ENCODE measurements around the gene HOXD11. TPM values are rescaled to one million over a fixed set of nuclear protein-coding genes. Genes with fewer than 3 reads are reported as not detected.

The HOXD11 gene
- total RNA-seq, 2 experiments from 2014 or later, result not detected

GRCh38 chr2:176142281-176142680, 35.2 kb downstream of the HOXD11 start:
- ChIA-PET CTCF (no interaction called here), POLR2A (no interaction called here)
- H3K4me1 Mint-ChIP-seq, result peaks cover 21% of the 10 kb centered on the region
- H3K27ac Mint-ChIP-seq, result no peak overlapping the region
- no peak for DNase-seq
- H3K4me3 Mint-ChIP-seq, result no peak overlapping the region
- H3K36me3 Mint-ChIP-seq (ENCODE audit: low read depth), result peaks cover 4% of the 10 kb centered on the region
- no peaks in the 10 kb centered on the region for H3K9me3 Mint-ChIP-seq
- H3K27me3 Mint-ChIP-seq, result peaks cover 81% of the 10 kb centered on the region

- peaks cover 83% of the 10 kb centered on the region for H3K27me3 Mint-ChIP-seq
- H3K4me1 Mint-ChIP-seq, result peaks cover 8% of the 10 kb centered on the region
- CTCF ChIA-PET, result interaction anchor here (1.2 kb wide), 2 partner anchors 12 to 70 kb away, joined by 3 to 4 read pairs; no protein-coding TSS in a partner anchor
- no peak overlapping the region for H3K4me3 Mint-ChIP-seq
- H3K36me3 Mint-ChIP-seq (ENCODE audit: low read depth), result no peaks in the 10 kb centered on the region
- DNase-seq, result no peak
- peaks cover under 1% of the 10 kb centered on the region for H3K9me3 Mint-ChIP-seq
- POLR2A ChIA-PET, result no interaction called here
- no peak overlapping the region for H3K27ac Mint-ChIP-seq
Observed at GRCh38 chr2:176145085-176145969, 38.2 kb downstream of the HOXD11 start.

GRCh38 chr2:176146101-176146500, 39.0 kb downstream of the HOXD11 start:
- H3K9me3 Mint-ChIP-seq, result peaks cover 3% of the 10 kb centered on the region
- CTCF ChIA-PET, result interaction anchor here (1.2 kb wide), 1 partner anchor 71 kb away, joined by 4 read pairs; no protein-coding TSS in a partner anchor
- H3K36me3 Mint-ChIP-seq (ENCODE audit: low read depth), result no peaks in the 10 kb centered on the region
- no peak for DNase-seq
- no peak overlapping the region for H3K27ac Mint-ChIP-seq
- POLR2A ChIA-PET, result no interaction called here
- H3K27me3 Mint-ChIP-seq, result peaks cover 89% of the 10 kb centered on the region
- no peak overlapping the region for H3K4me3 Mint-ChIP-seq
- H3K4me1 Mint-ChIP-seq, result peaks cover 4% of the 10 kb centered on the region

- H3K4me3 Mint-ChIP-seq, result no peak overlapping the region
- peaks cover 3% of the 10 kb centered on the region for H3K9me3 Mint-ChIP-seq
Observed at GRCh38 chr2:176146645-176147044, 39.6 kb downstream of the HOXD11 start.

GRCh38 chr2:176147210-176147799, 40.2 kb downstream of the HOXD11 start:
- CTCF ChIA-PET, result no interaction called here

More at GRCh38 chr2:176146645-176147044, 39.6 kb downstream of the HOXD11 start:
- ChIA-PET POLR2A (no interaction called here), CTCF (no interaction called here)
- no peak for DNase-seq
- Mint-ChIP-seq H3K27me3 (peaks cover 88% of the 10 kb centered on the region), H3K36me3 (ENCODE audit: low read depth) (no peaks in the 10 kb centered on the region), H3K4me1 (no peaks in the 10 kb centered on the region), H3K27ac (no peak overlapping the region)

GRCh38 chr2:176147800-176148496, 40.9 kb downstream of the HOXD11 start:
- no peak overlapping the region for H3K27ac Mint-ChIP-seq
- H3K27me3 Mint-ChIP-seq, result peaks cover 90% of the 10 kb centered on the region
- no peaks in the 10 kb centered on the region for H3K4me1 Mint-ChIP-seq
- POLR2A ChIA-PET, result no interaction called here
- CTCF ChIA-PET, result interaction anchor here (0.5 to 0.7 kb wide), 2 partner anchors 9 to 29 kb away, joined by 3 read pairs; no protein-coding TSS in a partner anchor
- DNase-seq, result no peak
- H3K4me3 Mint-ChIP-seq, result no peak overlapping the region
- no peaks in the 10 kb centered on the region for H3K36me3 Mint-ChIP-seq (ENCODE audit: low read depth)
- H3K9me3 Mint-ChIP-seq, result peaks cover 3% of the 10 kb centered on the region

More at GRCh38 chr2:176147210-176147799, 40.2 kb downstream of the HOXD11 start:
- H3K27me3 Mint-ChIP-seq, result peaks cover 87% of the 10 kb centered on the region
- peaks cover 3% of the 10 kb centered on the region for H3K9me3 Mint-ChIP-seq
- POLR2A ChIA-PET, result no interaction called here
- no peak for DNase-seq
- H3K27ac Mint-ChIP-seq, result no peak overlapping the region
- no peaks in the 10 kb centered on the region for H3K36me3 Mint-ChIP-seq (ENCODE audit: low read depth)
- no peak overlapping the region for H3K4me3 Mint-ChIP-seq
- no peaks in the 10 kb centered on the region for H3K4me1 Mint-ChIP-seq

- Mint-ChIP-seq H3K4me3 (no peak overlapping the region), H3K9me3 (peaks cover 3% of the 10 kb centered on the region), H3K27me3 (peaks cover 92% of the 10 kb centered on the region), H3K4me1 (no peaks in the 10 kb centered on the region), H3K36me3 (ENCODE audit: low read depth) (no peaks in the 10 kb centered on the region), H3K27ac (no peak overlapping the region)
- ChIA-PET CTCF (interaction anchor here (0.7 kb wide), 1 partner anchor 10 kb away, joined by 3 read pairs; no protein-coding TSS in a partner anchor), POLR2A (no interaction called here)
- no peak for DNase-seq
Observed at GRCh38 chr2:176148751-176149421, 41.8 kb downstream of the HOXD11 start.

GRCh38 chr2:176149481-176149938, 42.4 kb downstream of the HOXD11 start:
- H3K4me1 Mint-ChIP-seq, result no peaks in the 10 kb centered on the region
- H3K27me3 Mint-ChIP-seq, result peaks cover 93% of the 10 kb centered on the region
- POLR2A ChIA-PET, result no interaction called here
- peaks cover 3% of the 10 kb centered on the region for H3K9me3 Mint-ChIP-seq
- H3K27ac Mint-ChIP-seq, result no peak overlapping the region
- H3K4me3 Mint-ChIP-seq, result no peak overlapping the region
- no peak for DNase-seq
- H3K36me3 Mint-ChIP-seq (ENCODE audit: low read depth), result no peaks in the 10 kb centered on the region
- CTCF ChIA-PET, result no interaction called here

- no peak for DNase-seq
- H3K36me3 Mint-ChIP-seq (ENCODE audit: low read depth), result no peaks in the 10 kb centered on the region
- H3K4me1 Mint-ChIP-seq, result no peaks in the 10 kb centered on the region
- peaks cover 93% of the 10 kb centered on the region for H3K27me3 Mint-ChIP-seq
- H3K27ac Mint-ChIP-seq, result no peak overlapping the region
- no peak overlapping the region for H3K4me3 Mint-ChIP-seq
- ChIA-PET POLR2A (no interaction called here), CTCF (interaction anchor here (0.7 to 1.4 kb wide), 6 partner anchors 9 to 1266 kb away, joined by 3 to 8 read pairs (median 4); no protein-coding TSS in a partner anchor)
- peaks cover 3% of the 10 kb centered on the region for H3K9me3 Mint-ChIP-seq
Observed at GRCh38 chr2:176149939-176150583, 43.0 kb downstream of the HOXD11 start.

- Mint-ChIP-seq H3K9me3 (peaks cover 3% of the 10 kb centered on the region), H3K36me3 (ENCODE audit: low read depth) (no peaks in the 10 kb centered on the region), H3K27ac (no peak overlapping the region), H3K4me1 (no peaks in the 10 kb centered on the region), H3K27me3 (peaks cover 93% of the 10 kb centered on the region), H3K4me3 (no peak overlapping the region)
- no peak for DNase-seq
- CTCF ChIA-PET, result interaction anchor here (0.7 to 1.4 kb wide), 6 partner anchors 8 to 1266 kb away, joined by 3 to 8 read pairs (median 4); no protein-coding TSS in a partner anchor
- POLR2A ChIA-PET, result no interaction called here
Observed at GRCh38 chr2:176150584-176151441, 43.7 kb downstream of the HOXD11 start.

GRCh38 chr2:176151442-176152287, 44.6 kb downstream of the HOXD11 start, which contains the start of gene HOXD4:
HOXD4 (plus strand) TSS chr2:176151550; CDS start chr2:176151634, 84 bp downstream.
- POLR2A ChIA-PET, result no interaction called here
- no peaks in the 10 kb centered on the region for H3K36me3 Mint-ChIP-seq (ENCODE audit: low read depth)
- no peaks in the 10 kb centered on the region for H3K4me1 Mint-ChIP-seq
- peaks cover 3% of the 10 kb centered on the region for H3K9me3 Mint-ChIP-seq
- CTCF ChIA-PET, result interaction anchor here (1.3 to 1.4 kb wide), 4 partner anchors 10 to 15 kb away, joined by 3 to 8 read pairs (median 4); no protein-coding TSS in a partner anchor
- no peak for DNase-seq
- H3K27ac Mint-ChIP-seq, result no peak within 1 kb of the TSS
- H3K4me3 Mint-ChIP-seq, result no peak within 1 kb of the TSS
- peaks cover 94% of the 10 kb centered on the region for H3K27me3 Mint-ChIP-seq

Measured in activated CD4-positive, alpha-beta T cell treated with anti-CD3 and anti-CD28 coated beads, Interleukin-2, amount 10 ng/mL, durations not matched to agents 7 days and 5 days (primary cell).